ENCODE measurements around the gene SBK3.

SBK3 gene

DNA sequence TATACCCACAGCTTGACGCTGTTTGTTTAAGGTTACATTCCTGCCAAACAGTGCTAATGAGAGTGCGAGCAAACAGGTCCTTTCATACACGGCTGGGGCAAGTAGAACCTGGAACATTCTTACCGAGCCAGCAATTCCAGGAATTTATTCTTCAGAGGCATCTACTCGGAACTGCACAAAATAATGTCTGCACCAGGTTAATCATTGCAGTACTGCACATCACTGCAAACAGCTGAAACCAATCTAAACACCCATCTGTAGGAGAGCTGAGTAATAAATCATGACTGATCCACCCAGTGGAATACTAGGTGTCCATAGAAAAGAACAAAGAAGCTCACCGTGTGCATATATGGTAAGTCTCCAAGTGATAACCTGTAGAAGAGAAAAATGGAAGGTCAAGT lies 36.5 kb upstream of the SBK3 start:
- Histone ChIP-seq H2AK5ac (ENCODE audit: low read length, severe bottlenecking) (peak overlapping the region; percentile 66), H3K36me3 (ENCODE audit: control insufficient read depth in 1 of 2, insufficient read depth in 2 of 2, low read depth in 1 of 2, low read length in 2 of 2) (peaks cover 10 to 27% of the 10 kb centered on the region in 2 experiments), H4K8ac (ENCODE audit: low read length) (peak overlapping the region; percentile 21), H2BK12ac (ENCODE audit: low read length in 2 of 2) (no peak overlapping the region), H3K14ac (ENCODE audit: low read length in 2 of 2) (no peak overlapping the region), H2BK15ac (ENCODE audit: low read depth, poor library complexity, severe bottlenecking) (no peak overlapping the region), H3K4ac (ENCODE audit: low read depth in 1 of 2, low read length in 2 of 2) (no peak overlapping the region), H3K4me3 (ENCODE audit: insufficient read depth in 1 of 2, low read depth in 1 of 2, low read length in 2 of 2) (peak overlapping the region in 1 of 2 experiments; percentile 90), H3K79me1 (replicated peaks; ENCODE audit: low read length, poor library complexity, severe bottlenecking) (peaks cover 2% of the 10 kb centered on the region), H3K18ac (ENCODE audit: low read depth in 1 of 2, low read length in 2 of 2) (no peak overlapping the region), H3K27me3 (ENCODE audit: control insufficient read depth in 1 of 2, insufficient read depth in 1 of 2, low read length in 2 of 2) (no peaks in the 10 kb centered on the region), H3K4me1 (ENCODE audit: control insufficient read depth, insufficient read depth, low read depth, low read length) (peaks cover 47% of the 10 kb centered on the region), H3K9me3 (ENCODE audit: control insufficient read depth, low read length) (no peaks in the 10 kb centered on the region), H3K27ac (ENCODE audit: low read length, poor library complexity, severe bottlenecking) (peak overlapping the region; percentile 99), H3K23ac (ENCODE audit: low read length in 2 of 2) (no peak overlapping the region), H2AFZ (ENCODE audit: low read depth, low read length) (no peak overlapping the region), H3K9ac (ENCODE audit: low read length) (no peak overlapping the region), H2BK5ac (ENCODE audit: low read depth, low read length, poor library complexity, severe bottlenecking) (peak overlapping the region; percentile 90), H2BK120ac (ENCODE audit: low read depth, low read length) (no peak overlapping the region), H3K4me2 (ENCODE audit: low read length, poor library complexity, severe bottlenecking) (peak overlapping the region; percentile 73), H4K91ac (ENCODE audit: low read length) (no peak overlapping the region)
- no peak for DNase-seq
- 47% methylated on average over 6 of the region's 6 CpGs for WGBS

GRCh38 chr19:55581145-55581822 lies 35.9 kb upstream of the SBK3 start:
- no peak overlapping the region for H2AFZ ChIP-seq (ENCODE audit: low read depth, low read length)
- peak overlapping the region; percentile 52 to 85 for H3K18ac ChIP-seq (ENCODE audit: low read depth in 1 of 2, low read length in 2 of 2)
- H3K27me3 ChIP-seq (ENCODE audit: control insufficient read depth in 1 of 2, insufficient read depth in 1 of 2, low read length in 2 of 2): no peaks in the 10 kb centered on the region
- H3K9ac ChIP-seq (ENCODE audit: low read length): peak overlapping the region; percentile 86
- peak overlapping the region; percentile 69 for H2BK5ac ChIP-seq (ENCODE audit: low read depth, low read length, poor library complexity, severe bottlenecking)
- peak overlapping the region in 1 of 2 experiments; percentile 62 for H3K14ac ChIP-seq (ENCODE audit: low read length in 2 of 2)
- peaks cover 13 to 29% of the 10 kb centered on the region in 2 experiments for H3K36me3 ChIP-seq (ENCODE audit: control insufficient read depth in 1 of 2, insufficient read depth in 2 of 2, low read depth in 1 of 2, low read length in 2 of 2)
- H4K91ac ChIP-seq (ENCODE audit: low read length): peak overlapping the region; percentile 84
- peaks cover 2% of the 10 kb centered on the region for H3K79me1 ChIP-seq (replicated peaks; ENCODE audit: low read length, poor library complexity, severe bottlenecking)
- H3K27ac ChIP-seq (ENCODE audit: low read length, poor library complexity, severe bottlenecking): peak overlapping the region; percentile 99
- no peaks in the 10 kb centered on the region for H3K9me3 ChIP-seq (ENCODE audit: control insufficient read depth, low read length)
- H2BK12ac ChIP-seq (ENCODE audit: low read length in 2 of 2): no peak overlapping the region
- H4K8ac ChIP-seq (ENCODE audit: low read length): peak overlapping the region; percentile 97
- peak overlapping the region; percentile 53 for H2BK15ac ChIP-seq (ENCODE audit: low read depth, poor library complexity, severe bottlenecking)
- peak; percentile 12 for DNase-seq
- WGBS: 49% methylated on average over 12 of the region's 12 CpGs
- no peak overlapping the region for H2BK120ac ChIP-seq (ENCODE audit: low read depth, low read length)
- peak overlapping the region; percentile 27 to 90 for H3K4me3 ChIP-seq (ENCODE audit: insufficient read depth in 1 of 2, low read depth in 1 of 2, low read length in 2 of 2)
- peak overlapping the region in 1 of 2 experiments; percentile 61 for H3K4ac ChIP-seq (ENCODE audit: low read depth in 1 of 2, low read length in 2 of 2)
- peak overlapping the region; percentile 73 for H3K4me2 ChIP-seq (ENCODE audit: low read length, poor library complexity, severe bottlenecking)
- peaks cover 42% of the 10 kb centered on the region for H3K4me1 ChIP-seq (ENCODE audit: control insufficient read depth, insufficient read depth, low read depth, low read length)
- H3K23ac ChIP-seq (ENCODE audit: low read length in 2 of 2): no peak overlapping the region
- H2AK5ac ChIP-seq (ENCODE audit: low read length, severe bottlenecking): peak overlapping the region; percentile 66

GRCh38 chr19:55580628-55581144 lies 35.3 kb upstream of the SBK3 start, which contains the start of gene ZNF579:
Gene ZNF579 (minus strand): TSS chr19:55580848. CDS start chr19:55579639, 1,209 bp downstream.
- peak within 1 kb of the TSS; percentile 88 to 98 for H3K18ac ChIP-seq (ENCODE audit: low read depth in 1 of 2, low read length in 2 of 2)
- peak within 1 kb of the TSS; percentile 100 for H2BK5ac ChIP-seq (ENCODE audit: low read depth, low read length, poor library complexity, severe bottlenecking)
- H2AFZ ChIP-seq (ENCODE audit: low read depth, low read length): no peak within 1 kb of the TSS
- peak within 1 kb of the TSS; percentile 86 to 90 for H3K4me3 ChIP-seq (ENCODE audit: insufficient read depth in 1 of 2, low read depth in 1 of 2, low read length in 2 of 2)
- H3K27ac ChIP-seq (ENCODE audit: low read length, poor library complexity, severe bottlenecking): peak within 1 kb of the TSS; percentile 99
- peak within 1 kb of the TSS; percentile 73 for H3K4me2 ChIP-seq (ENCODE audit: low read length, poor library complexity, severe bottlenecking)
- H2BK15ac ChIP-seq (ENCODE audit: low read depth, poor library complexity, severe bottlenecking): peak within 1 kb of the TSS; percentile 66
- H3K23ac ChIP-seq (ENCODE audit: low read length in 2 of 2): peak within 1 kb of the TSS in 1 of 2 experiments; percentile 81
- H3K36me3 ChIP-seq (ENCODE audit: control insufficient read depth in 1 of 2, insufficient read depth in 2 of 2, low read depth in 1 of 2, low read length in 2 of 2): peaks cover 13 to 29% of the 10 kb centered on the region in 2 experiments
- no peak within 1 kb of the TSS for H2BK12ac ChIP-seq (ENCODE audit: low read length in 2 of 2)
- peak within 1 kb of the TSS; percentile 86 for H3K9ac ChIP-seq (ENCODE audit: low read length)
- H3K9me3 ChIP-seq (ENCODE audit: control insufficient read depth, low read length): no peaks in the 10 kb centered on the region
- peak within 1 kb of the TSS; percentile 94 for H2BK120ac ChIP-seq (ENCODE audit: low read depth, low read length)
- H3K4me1 ChIP-seq (ENCODE audit: control insufficient read depth, insufficient read depth, low read depth, low read length): peaks cover 38% of the 10 kb centered on the region
- WGBS: 0% methylated on average over 6 of the region's 24 CpGs
- no peaks in the 10 kb centered on the region for H3K27me3 ChIP-seq (ENCODE audit: control insufficient read depth in 1 of 2, insufficient read depth in 1 of 2, low read length in 2 of 2)
- peak within 1 kb of the TSS; percentile 97 for H4K8ac ChIP-seq (ENCODE audit: low read length)
- H2AK5ac ChIP-seq (ENCODE audit: low read length, severe bottlenecking): peak within 1 kb of the TSS; percentile 76
- peak within 1 kb of the TSS; percentile 86 for H4K91ac ChIP-seq (ENCODE audit: low read length)
- DNase-seq: peak; percentile 91
- H3K79me1 ChIP-seq (replicated peaks; ENCODE audit: low read length, poor library complexity, severe bottlenecking): peaks cover 2% of the 10 kb centered on the region
- H3K4ac ChIP-seq (ENCODE audit: low read depth in 1 of 2, low read length in 2 of 2): peak within 1 kb of the TSS; percentile 62 to 98
- peak within 1 kb of the TSS in 1 of 2 experiments; percentile 99 for H3K14ac ChIP-seq (ENCODE audit: low read length in 2 of 2)
